ENCODE results near the gene DNASE1.
A peak's percentile ranks its signal among the peaks of the same experiment; 100 is the strongest.

The DNASE1 gene

GRCh38 chr16:3612510-3613466, 41.7 kb upstream of the DNASE1 start:
- H3K27me3 ChIP-seq (ENCODE audit: control insufficient read depth in 1 of 2, insufficient read depth in 2 of 2, low read length in 2 of 2) = no peaks in the 10 kb centered on the region
- H3K36me3 ChIP-seq (ENCODE audit: control insufficient read depth in 2 of 2, insufficient read depth in 2 of 2, low read length in 2 of 2) = peaks cover 0 to 2% of the 10 kb centered on the region in 2 donors
- no peak overlapping the region for H3K9ac ChIP-seq (ENCODE audit: low read length in 2 of 2)
- peaks cover 15% of the 10 kb centered on the region for H3K4me1 ChIP-seq (ENCODE audit: control insufficient read depth, insufficient read depth, low read length)
- no peaks in the 10 kb centered on the region for H3K9me3 ChIP-seq (ENCODE audit: control insufficient read depth in 2 of 2, low read length in 2 of 2)
- peak overlapping the region in 1 of 2 donors; percentile 95 for H3K4me3 ChIP-seq (ENCODE audit: low read length in 2 of 2)
- no peak overlapping the region for H3K27ac ChIP-seq (ENCODE audit: low read length)

GRCh38 chr16:3618769-3619141, 35.7 kb upstream of the DNASE1 start:
- no peak overlapping the region for H3K27ac ChIP-seq (ENCODE audit: low read length)

GRCh38 chr16:3623642-3624041, 30.8 kb upstream of the DNASE1 start:
- Histone ChIP-seq H3K4me3 (ENCODE audit: low read length in 2 of 2) (no peak overlapping the region), H3K4me1 (ENCODE audit: control insufficient read depth, insufficient read depth, low read length) (no peaks in the 10 kb centered on the region), H3K36me3 (ENCODE audit: control insufficient read depth in 2 of 2, insufficient read depth in 2 of 2, low read length in 2 of 2) (no peaks in the 10 kb centered on the region), H3K9me3 (ENCODE audit: control insufficient read depth in 2 of 2, low read length in 2 of 2) (no peaks in the 10 kb centered on the region), H3K27ac (ENCODE audit: low read length) (no peak overlapping the region), H3K27me3 (ENCODE audit: control insufficient read depth in 1 of 2, insufficient read depth in 2 of 2, low read length in 2 of 2) (no peaks in the 10 kb centered on the region), H3K9ac (ENCODE audit: low read length in 2 of 2) (no peak overlapping the region)

More at GRCh38 chr16:3618769-3619141, 35.7 kb upstream of the DNASE1 start:
- Histone ChIP-seq H3K9ac (ENCODE audit: low read length in 2 of 2) (no peak overlapping the region), H3K9me3 (ENCODE audit: control insufficient read depth in 2 of 2, low read length in 2 of 2) (no peaks in the 10 kb centered on the region), H3K36me3 (ENCODE audit: control insufficient read depth in 2 of 2, insufficient read depth in 2 of 2, low read length in 2 of 2) (peaks cover 0 to 2% of the 10 kb centered on the region in 2 donors), H3K4me1 (ENCODE audit: control insufficient read depth, insufficient read depth, low read length) (no peaks in the 10 kb centered on the region), H3K27me3 (ENCODE audit: control insufficient read depth in 1 of 2, insufficient read depth in 2 of 2, low read length in 2 of 2) (no peaks in the 10 kb centered on the region), H3K4me3 (ENCODE audit: low read length in 2 of 2) (no peak overlapping the region)

- H3K27me3 ChIP-seq (ENCODE audit: control insufficient read depth in 1 of 2, insufficient read depth in 2 of 2, low read length in 2 of 2) = no peaks in the 10 kb centered on the region
- H3K9ac ChIP-seq (ENCODE audit: low read length in 2 of 2) = no peak overlapping the region
- H3K4me3 ChIP-seq (ENCODE audit: low read length in 2 of 2) = no peak overlapping the region
- H3K9me3 ChIP-seq (ENCODE audit: control insufficient read depth in 2 of 2, low read length in 2 of 2) = no peaks in the 10 kb centered on the region
- H3K4me1 ChIP-seq (ENCODE audit: control insufficient read depth, insufficient read depth, low read length) = no peaks in the 10 kb centered on the region
- no peak overlapping the region for H3K27ac ChIP-seq (ENCODE audit: low read length)
- no peaks in the 10 kb centered on the region for H3K36me3 ChIP-seq (ENCODE audit: control insufficient read depth in 2 of 2, insufficient read depth in 2 of 2, low read length in 2 of 2)
Measured at GRCh38 chr16:3625331-3625730, 29.2 kb upstream of the DNASE1 start.

DNA sequence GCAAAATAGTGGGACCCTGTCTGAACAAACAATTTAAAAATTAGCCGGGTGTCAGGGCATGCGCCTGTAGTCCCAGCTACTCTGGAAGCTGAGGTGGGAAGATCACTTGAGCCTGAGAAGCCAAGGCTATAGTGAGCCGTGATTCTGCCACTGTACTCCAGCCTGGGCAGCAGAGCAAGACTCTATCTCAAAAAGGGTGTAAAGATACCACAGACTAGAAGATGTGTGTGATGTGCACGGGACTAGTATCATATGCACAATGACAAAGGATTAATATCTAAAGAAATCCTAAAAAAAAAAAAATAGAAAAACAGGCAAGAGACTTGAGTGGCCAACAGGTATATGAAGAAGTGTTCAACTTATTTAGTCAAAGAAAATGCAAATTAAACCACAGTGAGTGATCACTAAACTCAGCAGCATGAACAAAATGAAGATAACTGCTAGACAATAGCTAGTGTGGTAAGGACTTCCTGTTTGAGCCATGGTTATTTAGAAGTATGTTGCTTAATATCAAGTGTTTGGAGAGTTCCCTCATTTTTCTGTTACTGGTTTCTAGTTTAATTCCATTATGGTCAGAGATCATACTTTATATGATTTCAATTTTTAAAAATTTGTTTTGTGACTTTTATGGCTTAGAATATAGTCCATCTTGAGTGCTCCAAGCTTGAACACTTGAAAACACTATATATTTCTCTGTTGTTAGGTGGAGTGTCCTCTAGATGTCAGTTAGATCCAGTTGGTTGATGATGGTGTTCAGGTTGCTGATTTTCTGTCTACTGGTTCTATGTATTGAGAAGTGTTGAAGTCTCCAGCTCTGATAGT, 28.4 kb upstream of the DNASE1 start:
- Histone ChIP-seq H3K4me3 (ENCODE audit: low read length in 2 of 2) (no peak overlapping the region), H3K9ac (ENCODE audit: low read length in 2 of 2) (no peak overlapping the region), H3K4me1 (ENCODE audit: control insufficient read depth, insufficient read depth, low read length) (no peaks in the 10 kb centered on the region), H3K27ac (ENCODE audit: low read length) (no peak overlapping the region), H3K27me3 (ENCODE audit: control insufficient read depth in 1 of 2, insufficient read depth in 2 of 2, low read length in 2 of 2) (no peaks in the 10 kb centered on the region), H3K36me3 (ENCODE audit: control insufficient read depth in 2 of 2, insufficient read depth in 2 of 2, low read length in 2 of 2) (no peaks in the 10 kb centered on the region), H3K9me3 (ENCODE audit: control insufficient read depth in 2 of 2, low read length in 2 of 2) (no peaks in the 10 kb centered on the region)

DNA sequence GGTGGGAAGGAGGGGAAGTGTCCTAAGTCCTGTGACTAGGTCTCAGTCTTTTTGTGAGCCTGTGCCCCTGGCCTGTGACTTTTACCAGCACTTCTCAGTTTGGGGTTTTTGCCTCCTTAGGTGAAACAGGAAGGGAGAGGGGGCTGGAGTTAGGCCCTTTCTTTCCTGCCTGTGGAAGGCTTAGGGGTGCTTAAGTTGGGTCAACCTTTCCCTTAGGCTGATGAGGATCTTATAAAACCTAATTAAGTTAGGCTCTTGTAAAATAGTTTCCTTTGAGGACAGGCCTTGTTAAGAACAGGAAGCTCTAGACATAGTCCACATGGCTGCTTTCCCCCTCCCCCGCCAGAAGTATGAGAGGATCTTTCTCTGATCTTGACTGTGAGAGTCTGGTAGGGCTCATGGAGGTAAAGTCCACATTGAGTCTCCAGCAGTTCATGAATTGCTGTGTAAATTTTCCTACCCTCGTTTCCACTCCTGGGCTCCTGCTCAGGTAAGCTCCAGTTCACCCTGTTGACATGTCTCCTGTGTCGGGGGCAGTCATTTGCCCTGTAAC, 17.0 kb upstream of the DNASE1 start:
- Histone ChIP-seq H3K4me3 (ENCODE audit: low read length in 2 of 2) (no peak overlapping the region), H3K9ac (ENCODE audit: low read length in 2 of 2) (no peak overlapping the region), H3K4me1 (ENCODE audit: control insufficient read depth, insufficient read depth, low read length) (no peaks in the 10 kb centered on the region)

DNA sequence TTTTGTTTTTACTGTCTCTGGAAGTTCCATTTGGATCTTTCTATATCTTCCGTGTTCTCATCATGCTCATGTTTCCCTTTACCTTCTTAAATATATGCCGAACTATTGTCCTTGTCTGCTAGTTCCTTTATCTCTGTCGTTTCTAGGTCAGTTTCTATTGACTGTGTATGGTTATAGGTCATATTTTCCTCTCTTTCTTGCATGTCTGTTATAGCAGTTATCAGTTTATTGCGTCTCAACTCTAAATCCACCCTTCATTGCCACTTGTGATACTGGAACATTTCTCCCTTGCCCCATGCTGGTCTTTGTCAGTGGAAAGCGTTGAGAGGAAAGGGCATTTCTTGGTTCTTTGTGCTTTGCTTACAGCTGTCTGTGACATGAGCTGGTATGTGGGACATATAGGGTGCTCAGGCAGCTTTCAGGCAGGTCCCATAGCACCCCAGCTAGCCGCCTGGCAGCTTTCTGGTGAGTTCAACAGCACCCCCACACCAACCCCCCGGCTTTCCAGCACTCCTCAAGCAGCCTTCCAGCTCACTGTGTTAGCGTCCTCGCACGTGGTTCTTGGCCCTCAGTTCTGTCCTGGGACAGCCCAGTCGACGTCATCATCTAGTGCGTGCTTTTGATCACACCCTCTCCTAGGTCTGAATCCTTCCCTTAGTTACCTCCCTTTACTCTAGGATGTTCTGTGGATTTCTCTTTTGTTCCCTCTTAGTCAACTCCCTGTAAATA, 15.4 kb upstream of the DNASE1 start:
- Histone ChIP-seq H3K4me3 (ENCODE audit: low read length in 2 of 2) (no peak overlapping the region), H3K4me1 (ENCODE audit: control insufficient read depth, insufficient read depth, low read length) (no peaks in the 10 kb centered on the region), H3K9ac (ENCODE audit: low read length in 2 of 2) (no peak overlapping the region), H3K27ac (ENCODE audit: low read length) (no peak overlapping the region), H3K36me3 (ENCODE audit: control insufficient read depth in 2 of 2, insufficient read depth in 2 of 2, low read length in 2 of 2) (peaks cover 2 to 6% of the 10 kb centered on the region in 2 donors), H3K9me3 (ENCODE audit: control insufficient read depth in 2 of 2, low read length in 2 of 2) (no peaks in the 10 kb centered on the region), H3K27me3 (ENCODE audit: control insufficient read depth in 1 of 2, insufficient read depth in 2 of 2, low read length in 2 of 2) (no peaks in the 10 kb centered on the region)

More for the DNA sequence above, 17.0 kb upstream of the DNASE1 start:
- no peaks in the 10 kb centered on the region for H3K9me3 ChIP-seq (ENCODE audit: control insufficient read depth in 2 of 2, low read length in 2 of 2)
- peaks cover 0 to 3% of the 10 kb centered on the region in 2 donors for H3K36me3 ChIP-seq (ENCODE audit: control insufficient read depth in 2 of 2, insufficient read depth in 2 of 2, low read length in 2 of 2)
- H3K27me3 ChIP-seq (ENCODE audit: control insufficient read depth in 1 of 2, insufficient read depth in 2 of 2, low read length in 2 of 2) = no peaks in the 10 kb centered on the region
- H3K27ac ChIP-seq (ENCODE audit: low read length) = no peak overlapping the region

GRCh38 chr16:3640207-3640606, 14.3 kb upstream of the DNASE1 start:
- Histone ChIP-seq H3K4me3 (ENCODE audit: low read length in 2 of 2) (no peak overlapping the region), H3K36me3 (ENCODE audit: control insufficient read depth in 2 of 2, insufficient read depth in 2 of 2, low read length in 2 of 2) (peaks cover 2 to 6% of the 10 kb centered on the region in 2 donors), H3K9ac (ENCODE audit: low read length in 2 of 2) (no peak overlapping the region), H3K27me3 (ENCODE audit: control insufficient read depth in 1 of 2, insufficient read depth in 2 of 2, low read length in 2 of 2) (no peaks in the 10 kb centered on the region), H3K9me3 (ENCODE audit: control insufficient read depth in 2 of 2, low read length in 2 of 2) (no peaks in the 10 kb centered on the region), H3K4me1 (ENCODE audit: control insufficient read depth, insufficient read depth, low read length) (no peaks in the 10 kb centered on the region), H3K27ac (ENCODE audit: low read length) (no peak overlapping the region)

- no peak overlapping the region for H3K4me3 ChIP-seq (ENCODE audit: low read length in 2 of 2)
- H3K4me1 ChIP-seq (ENCODE audit: control insufficient read depth, insufficient read depth, low read length) = no peaks in the 10 kb centered on the region
- no peak overlapping the region for H3K27ac ChIP-seq (ENCODE audit: low read length)
- H3K9me3 ChIP-seq (ENCODE audit: control insufficient read depth in 2 of 2, low read length in 2 of 2) = no peaks in the 10 kb centered on the region
- no peaks in the 10 kb centered on the region for H3K27me3 ChIP-seq (ENCODE audit: control insufficient read depth in 1 of 2, insufficient read depth in 2 of 2, low read length in 2 of 2)
- no peak overlapping the region for H3K9ac ChIP-seq (ENCODE audit: low read length in 2 of 2)
- peaks cover 2 to 6% of the 10 kb centered on the region in 2 donors for H3K36me3 ChIP-seq (ENCODE audit: control insufficient read depth in 2 of 2, insufficient read depth in 2 of 2, low read length in 2 of 2)
Measured at GRCh38 chr16:3640632-3641501, 13.6 kb upstream of the DNASE1 start.

Measured in stomach smooth muscle (tissue), 2 donors.